Testis (tissue), 2 donors: ENCODE measurements around the gene THADA.

ENCODE experiments used
- POLR2A ChIP-seq: fragments of 450-650 bp; IDR thresholded peaks from one replicate; pipeline ENCODE4 v1.6.1; 2017; ENCODE audit warnings: antibody characterized with exemption, mild to moderate bottlenecking, moderate library complexity
- TF ChIP-seq, protein P1 (sequence below), 3 experiments: fragments of 450-650 bp in 2 of 3; fragments of 200-600 bp in 1 of 3; sonication (generic) in 1 of 3; IDR thresholded peaks; one replicate each; pipeline ENCODE4 v1.5.1; 2016 to 2019; ENCODE audit warnings: antibody characterized with exemption in 3 of 3, mild to moderate bottlenecking in 2 of 3, moderate library complexity in 1 of 3

DNA sequence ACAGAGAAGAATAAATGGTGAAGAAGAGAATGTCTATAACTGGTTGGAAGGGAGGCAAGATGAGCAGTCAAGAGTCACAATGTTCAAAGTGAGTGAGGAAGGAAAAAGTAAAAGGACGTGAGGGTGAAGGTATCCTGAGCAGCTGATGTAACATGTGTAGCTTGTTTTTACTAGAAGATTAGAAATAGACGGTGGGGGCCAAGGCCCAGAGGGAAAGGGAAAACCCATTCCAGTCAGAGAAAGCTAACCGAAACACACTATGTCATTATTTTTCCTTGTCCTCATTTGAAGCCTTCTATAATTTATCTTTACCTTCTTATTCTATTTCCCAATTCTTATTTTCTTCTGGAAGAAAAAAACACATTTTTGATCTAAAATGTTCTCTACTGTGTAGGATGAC lies 176.6 kb downstream of the THADA start:
- TF ChIP-seq, protein P1, sequence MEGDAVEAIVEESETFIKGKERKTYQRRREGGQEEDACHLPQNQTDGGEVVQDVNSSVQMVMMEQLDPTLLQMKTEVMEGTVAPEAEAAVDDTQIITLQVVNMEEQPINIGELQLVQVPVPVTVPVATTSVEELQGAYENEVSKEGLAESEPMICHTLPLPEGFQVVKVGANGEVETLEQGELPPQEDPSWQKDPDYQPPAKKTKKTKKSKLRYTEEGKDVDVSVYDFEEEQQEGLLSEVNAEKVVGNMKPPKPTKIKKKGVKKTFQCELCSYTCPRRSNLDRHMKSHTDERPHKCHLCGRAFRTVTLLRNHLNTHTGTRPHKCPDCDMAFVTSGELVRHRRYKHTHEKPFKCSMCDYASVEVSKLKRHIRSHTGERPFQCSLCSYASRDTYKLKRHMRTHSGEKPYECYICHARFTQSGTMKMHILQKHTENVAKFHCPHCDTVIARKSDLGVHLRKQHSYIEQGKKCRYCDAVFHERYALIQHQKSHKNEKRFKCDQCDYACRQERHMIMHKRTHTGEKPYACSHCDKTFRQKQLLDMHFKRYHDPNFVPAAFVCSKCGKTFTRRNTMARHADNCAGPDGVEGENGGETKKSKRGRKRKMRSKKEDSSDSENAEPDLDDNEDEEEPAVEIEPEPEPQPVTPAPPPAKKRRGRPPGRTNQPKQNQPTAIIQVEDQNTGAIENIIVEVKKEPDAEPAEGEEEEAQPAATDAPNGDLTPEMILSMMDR (IDR thresholded peaks at IDR 0.05), result no peak
- TF ChIP-seq POLR2A, result no peak
